ENCODE measurements around the gene C3orf33. TPM values are rescaled to one million over a fixed set of nuclear protein-coding genes. Genes with fewer than 3 reads are reported as not detected.

The C3orf33 gene
- total and polyA plus RNA-seq, 2 donors (not counting 1 experiment from before 2014, with no cell fraction given): 0.88 to 1.7 TPM

DNA sequence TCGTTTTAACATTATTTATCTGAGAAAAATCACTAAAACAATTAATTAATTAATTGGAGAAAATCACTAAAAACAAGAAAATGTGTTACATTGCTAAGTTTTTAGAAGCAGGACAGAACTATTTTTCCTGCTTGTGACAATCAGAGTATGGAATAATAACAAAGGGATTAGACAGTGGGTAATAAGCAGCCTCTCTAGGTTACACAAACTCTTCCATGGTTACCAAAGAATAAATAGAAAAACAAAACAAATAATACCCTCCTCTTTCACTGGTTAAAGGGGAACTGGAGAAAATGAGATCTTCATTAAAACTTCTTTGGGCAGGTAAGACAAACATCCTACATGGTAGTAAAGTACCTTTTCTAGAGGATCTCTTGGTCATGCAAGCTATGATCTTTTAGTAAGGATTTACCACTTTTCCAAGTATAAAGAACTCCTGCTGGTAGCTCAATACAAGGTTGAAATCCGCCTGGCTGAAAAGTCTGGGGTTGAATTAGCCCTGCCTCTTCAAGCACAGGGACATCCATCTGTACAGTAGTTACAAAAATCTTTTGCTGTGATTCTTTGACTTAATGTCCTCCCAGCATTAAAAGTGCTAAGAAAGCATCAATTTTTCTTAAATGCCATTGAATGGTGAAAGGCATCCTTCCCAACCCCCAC, 58.7 kb downstream of the C3orf33 start:
- ChIA-PET POLR2A (no interaction called here), CTCF (interaction anchor here (0.8 kb wide), 1 partner anchor 12 kb away, joined by 3 read pairs; no protein-coding TSS in a partner anchor)
- Mint-ChIP-seq H3K4me1 (peaks cover 23% of the 10 kb centered on the region), H3K27ac (no peak overlapping the region), H3K4me3 (no peak overlapping the region), H3K9me3 (ENCODE audit: insufficient read depth) (no peaks in the 10 kb centered on the region), H3K27me3 (peaks cover 11% of the 10 kb centered on the region)
- Histone ChIP-seq H3K4me2 (replicated peaks; ENCODE audit: low read depth, low read length, poor library complexity, severe bottlenecking) (no peak overlapping the region), H3K9ac (ENCODE audit: low read length) (no peak overlapping the region), H3K79me2 (ENCODE audit: control insufficient read depth, insufficient read depth, low read length) (no peaks in the 10 kb centered on the region), H3K4me1 (ENCODE audit: control insufficient read depth in 2 of 2, insufficient read depth in 2 of 2, low read length in 2 of 2) (peaks cover 9 to 28% of the 10 kb centered on the region in 2 donors), H3K27me3 (replicated peaks in 1 of 4; ENCODE audit: control extremely low read depth in 1 of 4, control insufficient read depth in 3 of 4, insufficient read depth in 4 of 4, low read length in 3 of 4) (peaks cover 0 to 25% (median 9%) of the 10 kb centered on the region in 4 experiments), H2AFZ (ENCODE audit: insufficient read depth, low read depth, low read length, poor library complexity, severe bottlenecking) (no peak overlapping the region), H3K36me3 (replicated peaks in 1 of 2; ENCODE audit: control extremely low read depth in 1 of 2, control insufficient read depth in 1 of 2, extremely low read depth in 1 of 2, insufficient read depth in 2 of 2, low read length in 1 of 2) (no peaks in the 10 kb centered on the region), H3K9me3 (ENCODE audit: control extremely low read depth in 1 of 3, control insufficient read depth in 2 of 3, insufficient read depth in 1 of 3, low read length in 2 of 3) (no peaks in the 10 kb centered on the region), H4K20me1 (ENCODE audit: control insufficient read depth, insufficient read depth, low read length, poor library complexity, severe bottlenecking) (no peaks in the 10 kb centered on the region), H3K4me3 (ENCODE audit: control extremely low read depth in 1 of 5, extremely low read depth in 1 of 5, insufficient read depth in 1 of 5, low read depth in 2 of 5, low read length in 4 of 5) (no peak overlapping the region), H3K27ac (ENCODE audit: low read length in 2 of 2) (no peak overlapping the region)
- TF ChIP-seq, protein P1, sequence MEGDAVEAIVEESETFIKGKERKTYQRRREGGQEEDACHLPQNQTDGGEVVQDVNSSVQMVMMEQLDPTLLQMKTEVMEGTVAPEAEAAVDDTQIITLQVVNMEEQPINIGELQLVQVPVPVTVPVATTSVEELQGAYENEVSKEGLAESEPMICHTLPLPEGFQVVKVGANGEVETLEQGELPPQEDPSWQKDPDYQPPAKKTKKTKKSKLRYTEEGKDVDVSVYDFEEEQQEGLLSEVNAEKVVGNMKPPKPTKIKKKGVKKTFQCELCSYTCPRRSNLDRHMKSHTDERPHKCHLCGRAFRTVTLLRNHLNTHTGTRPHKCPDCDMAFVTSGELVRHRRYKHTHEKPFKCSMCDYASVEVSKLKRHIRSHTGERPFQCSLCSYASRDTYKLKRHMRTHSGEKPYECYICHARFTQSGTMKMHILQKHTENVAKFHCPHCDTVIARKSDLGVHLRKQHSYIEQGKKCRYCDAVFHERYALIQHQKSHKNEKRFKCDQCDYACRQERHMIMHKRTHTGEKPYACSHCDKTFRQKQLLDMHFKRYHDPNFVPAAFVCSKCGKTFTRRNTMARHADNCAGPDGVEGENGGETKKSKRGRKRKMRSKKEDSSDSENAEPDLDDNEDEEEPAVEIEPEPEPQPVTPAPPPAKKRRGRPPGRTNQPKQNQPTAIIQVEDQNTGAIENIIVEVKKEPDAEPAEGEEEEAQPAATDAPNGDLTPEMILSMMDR (IDR thresholded peaks at IDR 0.05): no peak
- no peak for TF ChIP-seq EZH2 (IDR thresholded peaks at IDR 0.05; ENCODE audit: borderline replicate concordance, insufficient read depth, low read depth, low read length, poor library complexity, severe bottlenecking)
- ATAC-seq (ENCODE audit: low read depth): no peak
- 86% methylated on average over 1 of the region's 2 CpGs for WGBS (ENCODE audit: insufficient coverage)
- DNase-seq: no peak
- intact Hi-C loops (cut with micrococcal nuclease): loop anchor here (5.0 kb wide), 1 partner anchor 125 kb away; the partner anchor contains the start of gene GMPS

DNA sequence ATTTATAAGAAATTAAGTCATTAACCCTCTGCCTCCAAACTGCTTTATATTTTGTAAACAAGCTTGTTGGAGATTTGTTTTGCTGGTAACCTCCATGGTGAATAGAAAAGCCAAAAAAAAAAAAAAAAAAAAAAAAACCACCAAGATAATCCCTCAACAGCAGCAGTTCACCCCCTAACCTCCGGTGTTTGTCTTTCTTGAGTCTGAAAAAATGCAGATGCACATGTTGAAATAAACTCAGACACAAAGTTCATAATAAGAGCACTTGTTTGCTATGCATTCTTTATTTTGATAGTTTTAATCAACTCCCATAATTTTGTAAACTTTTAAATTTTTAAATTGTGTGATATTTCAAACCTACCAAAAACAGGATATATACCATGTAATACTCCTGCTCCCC, 59.4 kb downstream of the C3orf33 start:
- H3K9me3 Mint-ChIP-seq (ENCODE audit: insufficient read depth): no peaks in the 10 kb centered on the region
- Histone ChIP-seq H3K4me1 (ENCODE audit: control insufficient read depth in 2 of 2, insufficient read depth in 2 of 2, low read length in 2 of 2) (peaks cover 9 to 28% of the 10 kb centered on the region in 2 donors), H3K9me3 (ENCODE audit: control extremely low read depth in 1 of 3, control insufficient read depth in 2 of 3, insufficient read depth in 1 of 3, low read length in 2 of 3) (no peaks in the 10 kb centered on the region), H4K20me1 (ENCODE audit: control insufficient read depth, insufficient read depth, low read length, poor library complexity, severe bottlenecking) (no peaks in the 10 kb centered on the region), H3K9ac (ENCODE audit: low read length) (no peak overlapping the region), H3K79me2 (ENCODE audit: control insufficient read depth, insufficient read depth, low read length) (no peaks in the 10 kb centered on the region), H3K27me3 (replicated peaks in 1 of 4; ENCODE audit: control extremely low read depth in 1 of 4, control insufficient read depth in 3 of 4, insufficient read depth in 4 of 4, low read length in 3 of 4) (peaks cover 0 to 28% (median 13%) of the 10 kb centered on the region in 4 experiments), H3K36me3 (replicated peaks in 1 of 2; ENCODE audit: control extremely low read depth in 1 of 2, control insufficient read depth in 1 of 2, extremely low read depth in 1 of 2, insufficient read depth in 2 of 2, low read length in 1 of 2) (no peaks in the 10 kb centered on the region), H3K27ac (ENCODE audit: low read length in 2 of 2) (no peak overlapping the region), H2AFZ (ENCODE audit: insufficient read depth, low read depth, low read length, poor library complexity, severe bottlenecking) (no peak overlapping the region), H3K4me3 (ENCODE audit: control extremely low read depth in 1 of 5, extremely low read depth in 1 of 5, insufficient read depth in 1 of 5, low read depth in 2 of 5, low read length in 4 of 5) (no peak overlapping the region), H3K4me2 (replicated peaks; ENCODE audit: low read depth, low read length, poor library complexity, severe bottlenecking) (no peak overlapping the region)
- intact Hi-C loops (cut with micrococcal nuclease): loop anchor here (5.0 kb wide), 1 partner anchor 126 kb away; the partner anchor contains the start of gene GMPS
- ChIA-PET POLR2A (no interaction called here), CTCF (no interaction called here)
- H3K4me1 Mint-ChIP-seq: peaks cover 23% of the 10 kb centered on the region
- H3K27me3 Mint-ChIP-seq: peaks cover 14% of the 10 kb centered on the region
- H3K4me3 Mint-ChIP-seq: no peak overlapping the region
- no CpG with 5 or more reads among the region's 1 CpG for WGBS (ENCODE audit: insufficient coverage)
- no peak for TF ChIP-seq EZH2 (IDR thresholded peaks at IDR 0.05; ENCODE audit: borderline replicate concordance, insufficient read depth, low read depth, low read length, poor library complexity, severe bottlenecking)
- TF ChIP-seq, protein P1 (IDR thresholded peaks at IDR 0.05): no peak
- ATAC-seq (ENCODE audit: low read depth) (no peak), DNase-seq (no peak)
- no peak overlapping the region for H3K27ac Mint-ChIP-seq

All from B cell (primary cell).